ENCODE data around the gene RNASE8.

GRCh38 chr14:21069388-21070082 lies 11.9 kb downstream of the RNASE8 start:
- TF ChIP-seq CTCF (conservative IDR thresholded peaks at IDR 0.05; ENCODE audit: low read length): no peak
- TF ChIP-seq EZH2phosphoT487 (IDR thresholded peaks at IDR 0.05; ENCODE audit: borderline replicate concordance, low read depth, low read length): peak; percentile 39; the same call in 1 of the 2 replicates

Measured in OCI-LY7 (cell line).